ENCODE measurements around the gene EEF1AKMT4.

The EEF1AKMT4 gene

DNA sequence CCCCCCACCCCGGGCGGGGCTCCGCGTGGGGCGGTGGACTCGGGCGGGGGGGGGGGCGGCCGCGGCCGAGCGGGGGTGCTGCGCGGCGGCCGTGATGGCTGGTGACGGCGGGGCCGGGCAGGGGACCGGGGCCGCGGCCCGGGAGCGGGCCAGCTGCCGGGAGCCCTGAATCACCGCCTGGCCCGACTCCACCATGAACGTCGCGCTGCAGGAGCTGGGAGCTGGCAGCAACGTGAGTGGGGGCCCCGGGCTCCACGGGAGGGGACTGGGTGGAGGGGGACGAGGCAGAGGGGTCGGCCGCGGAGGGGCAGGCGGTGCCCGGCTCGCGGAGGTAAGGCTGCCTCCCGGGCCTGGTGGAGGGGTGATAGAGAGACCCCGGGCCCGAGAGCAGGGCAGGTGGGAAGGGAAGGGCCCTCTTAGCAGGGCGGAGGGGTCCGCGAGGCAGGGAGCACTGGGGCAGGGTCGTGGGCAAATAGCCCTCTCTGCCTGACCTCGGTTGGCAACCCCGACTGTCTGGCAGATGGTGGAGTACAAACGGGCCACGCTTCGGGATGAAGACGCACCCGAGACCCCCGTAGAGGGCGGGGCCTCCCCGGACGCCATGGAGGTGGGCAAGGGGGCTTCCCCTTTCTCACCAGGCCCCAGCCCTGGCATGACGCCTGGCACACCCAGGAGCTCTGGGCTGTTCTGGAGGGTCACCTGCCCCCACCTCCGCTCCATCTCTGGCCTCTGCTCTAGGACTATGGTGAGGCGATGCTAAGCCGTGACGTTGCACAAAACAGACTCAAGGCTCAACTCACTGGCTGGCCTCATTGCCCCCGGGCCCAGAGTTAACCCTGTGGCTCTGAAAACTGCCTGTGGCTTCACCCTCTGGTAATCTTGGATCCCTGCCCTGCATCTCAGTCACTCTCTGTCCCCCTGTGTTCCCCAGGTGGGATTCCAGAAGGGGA is 26.8 kb downstream of the EEF1AKMT4 start, which contains the start of gene ECE2:
Gene ECE2 (plus strand): TSS at position 62 of the 950 bp plus-strand sequence. CDS start 132 bp downstream, at position 194.
- DNase-seq (ENCODE audit: low read depth): no peak
- H3K4me3 ChIP-seq (ENCODE audit: low read depth, low read length): no peak within 1 kb of the TSS
- no peak for TF ChIP-seq CTCF (IDR thresholded peaks at IDR 0.05; ENCODE audit: control insufficient read depth, extremely low read depth, insufficient read depth)

DNA sequence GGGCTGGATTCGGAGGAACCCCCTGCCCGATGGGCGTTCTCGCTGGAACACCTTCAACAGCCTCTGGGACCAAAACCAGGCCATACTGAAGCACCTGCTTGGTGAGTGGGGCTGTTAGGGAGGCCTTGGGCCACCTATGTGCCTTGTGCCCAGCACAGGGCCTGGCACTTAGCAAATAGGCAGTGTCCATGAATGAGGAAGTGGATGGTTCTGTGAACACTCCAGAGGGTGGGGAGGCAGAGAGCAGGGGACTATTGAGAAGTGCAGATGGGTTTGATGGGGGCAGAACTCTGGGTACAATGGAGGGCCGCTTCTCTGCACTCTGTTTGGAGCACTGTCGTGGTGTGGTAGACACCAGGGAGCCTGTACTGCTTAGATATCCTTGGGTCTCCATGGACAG is 27.9 kb downstream of the EEF1AKMT4 start:
- no peak for TF ChIP-seq CTCF (IDR thresholded peaks at IDR 0.05; ENCODE audit: control insufficient read depth, extremely low read depth, insufficient read depth)
- H3K4me3 ChIP-seq (ENCODE audit: low read depth, low read length): no peak overlapping the region
- no peak for DNase-seq (ENCODE audit: low read depth)

DNA sequence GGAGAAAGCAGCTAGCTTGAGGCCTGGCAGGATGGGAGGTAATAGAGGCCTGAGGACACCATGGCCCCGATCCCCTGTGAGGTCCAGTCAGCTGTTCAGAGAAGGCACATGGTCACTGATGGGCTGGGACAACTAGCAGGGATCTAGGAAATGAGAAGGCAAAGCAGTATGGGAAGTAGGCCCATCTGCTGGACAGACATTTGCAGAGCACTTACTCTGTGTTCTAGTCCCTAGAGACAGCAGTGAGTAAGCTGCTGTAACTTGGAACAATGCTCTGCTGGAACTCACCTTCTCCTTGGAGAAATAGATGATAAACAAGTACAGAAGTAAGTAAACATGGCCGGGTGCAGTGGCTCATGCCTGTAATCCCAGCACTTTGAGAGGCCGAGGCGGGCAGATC is 33.5 kb downstream of the EEF1AKMT4 start:
- H3K4me3 ChIP-seq (ENCODE audit: low read depth, low read length): no peak overlapping the region
- no peak for DNase-seq (ENCODE audit: low read depth)
- no peak for TF ChIP-seq CTCF (IDR thresholded peaks at IDR 0.05; ENCODE audit: control insufficient read depth, extremely low read depth, insufficient read depth)

DNA sequence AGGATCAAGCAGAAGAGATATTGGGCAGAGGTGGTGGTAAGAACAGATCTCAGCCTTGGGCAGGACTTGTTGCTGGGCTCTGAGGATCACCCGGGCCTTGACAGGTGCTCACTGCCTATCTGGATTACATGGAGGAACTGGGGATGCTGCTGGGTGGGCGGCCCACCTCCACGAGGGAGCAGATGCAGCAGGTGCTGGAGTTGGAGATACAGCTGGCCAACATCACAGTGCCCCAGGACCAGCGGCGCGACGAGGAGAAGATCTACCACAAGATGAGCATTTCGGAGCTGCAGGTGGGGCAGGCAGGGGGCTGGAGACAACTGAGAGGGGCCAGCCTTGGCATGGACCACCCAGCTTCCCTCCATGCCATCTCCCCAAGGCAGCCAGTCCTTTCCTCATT is 34.2 kb downstream of the EEF1AKMT4 start:
- no peak overlapping the region for H3K4me3 ChIP-seq (ENCODE audit: low read depth, low read length)
- TF ChIP-seq CTCF (IDR thresholded peaks at IDR 0.05; ENCODE audit: control insufficient read depth, extremely low read depth, insufficient read depth): no peak
- no peak for DNase-seq (ENCODE audit: low read depth)

DNA sequence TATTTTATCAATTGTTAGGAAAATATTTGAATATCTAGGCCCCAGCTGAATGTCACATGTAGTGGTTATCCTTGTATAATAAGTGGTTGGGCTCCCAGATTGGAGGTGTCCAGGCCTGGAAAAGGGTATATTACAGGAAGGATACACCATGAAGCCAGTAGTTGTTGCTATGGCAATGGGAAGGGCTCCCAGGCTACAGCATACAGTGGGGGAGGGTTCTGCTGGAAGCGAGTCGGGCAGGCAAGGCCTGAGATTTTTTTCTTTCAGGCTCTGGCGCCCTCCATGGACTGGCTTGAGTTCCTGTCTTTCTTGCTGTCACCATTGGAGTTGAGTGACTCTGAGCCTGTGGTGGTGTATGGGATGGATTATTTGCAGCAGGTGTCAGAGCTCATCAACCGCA is 35.2 kb downstream of the EEF1AKMT4 start:
- H3K4me3 ChIP-seq (ENCODE audit: low read depth, low read length): no peak overlapping the region
- peak; percentile 75 for TF ChIP-seq CTCF (IDR thresholded peaks at IDR 0.05; ENCODE audit: control insufficient read depth, extremely low read depth, insufficient read depth)
- DNase-seq (ENCODE audit: low read depth): peak; percentile 69

- peak; percentile 15 for DNase-seq (ENCODE audit: low read depth)
- H3K4me3 ChIP-seq (ENCODE audit: low read depth, low read length): no peak overlapping the region
Measured at GRCh38 chr3:184289426-184289938, 40.0 kb downstream of the EEF1AKMT4 start.

More at GRCh38 chr3:184289426-184289938, 40.0 kb downstream of the EEF1AKMT4 start:
- peak; percentile 63 for TF ChIP-seq CTCF (IDR thresholded peaks at IDR 0.05; ENCODE audit: control insufficient read depth, extremely low read depth, insufficient read depth)
